KOPT-K1 (cell line): Measurements from ENCODE around the gene EFNA2.

ENCODE experiments used
- H3K27ac ChIP-seq: fragments of 200-600 bp; sonication (generic); 2 replicates; pipeline ENCODE4 v1.5.1; 2016; ENCODE audit warnings: antibody characterized with exemption, mild to moderate bottlenecking, low read depth, low read length; ENCODE audit not compliant: poor library complexity, severe bottlenecking
- H3K36me3 ChIP-seq: fragments of 200-600 bp; sonication (generic); 2 replicates; pipeline ENCODE4 v1.5.1; 2017; ENCODE audit warnings: antibody characterized with exemption, mild to moderate bottlenecking, low read length, moderate library complexity; ENCODE audit not compliant: insufficient read depth
- H3K9me3 ChIP-seq: fragments of 200-600 bp; sonication (generic); 2 replicates; pipeline ENCODE4 v1.5.1; 2017; ENCODE audit warnings: antibody characterized with exemption, low read length, mild to moderate bottlenecking; ENCODE audit not compliant: insufficient read depth, poor library complexity, severe bottlenecking

Gene EFNA2

GRCh38 chr19:1290196-1290702 lies 4.6 kb downstream of the EFNA2 start:
- H3K36me3 ChIP-seq = no peaks in the 10 kb centered on the region
- no peaks in the 10 kb centered on the region for H3K9me3 ChIP-seq
- H3K27ac ChIP-seq = no peak overlapping the region

DNA sequence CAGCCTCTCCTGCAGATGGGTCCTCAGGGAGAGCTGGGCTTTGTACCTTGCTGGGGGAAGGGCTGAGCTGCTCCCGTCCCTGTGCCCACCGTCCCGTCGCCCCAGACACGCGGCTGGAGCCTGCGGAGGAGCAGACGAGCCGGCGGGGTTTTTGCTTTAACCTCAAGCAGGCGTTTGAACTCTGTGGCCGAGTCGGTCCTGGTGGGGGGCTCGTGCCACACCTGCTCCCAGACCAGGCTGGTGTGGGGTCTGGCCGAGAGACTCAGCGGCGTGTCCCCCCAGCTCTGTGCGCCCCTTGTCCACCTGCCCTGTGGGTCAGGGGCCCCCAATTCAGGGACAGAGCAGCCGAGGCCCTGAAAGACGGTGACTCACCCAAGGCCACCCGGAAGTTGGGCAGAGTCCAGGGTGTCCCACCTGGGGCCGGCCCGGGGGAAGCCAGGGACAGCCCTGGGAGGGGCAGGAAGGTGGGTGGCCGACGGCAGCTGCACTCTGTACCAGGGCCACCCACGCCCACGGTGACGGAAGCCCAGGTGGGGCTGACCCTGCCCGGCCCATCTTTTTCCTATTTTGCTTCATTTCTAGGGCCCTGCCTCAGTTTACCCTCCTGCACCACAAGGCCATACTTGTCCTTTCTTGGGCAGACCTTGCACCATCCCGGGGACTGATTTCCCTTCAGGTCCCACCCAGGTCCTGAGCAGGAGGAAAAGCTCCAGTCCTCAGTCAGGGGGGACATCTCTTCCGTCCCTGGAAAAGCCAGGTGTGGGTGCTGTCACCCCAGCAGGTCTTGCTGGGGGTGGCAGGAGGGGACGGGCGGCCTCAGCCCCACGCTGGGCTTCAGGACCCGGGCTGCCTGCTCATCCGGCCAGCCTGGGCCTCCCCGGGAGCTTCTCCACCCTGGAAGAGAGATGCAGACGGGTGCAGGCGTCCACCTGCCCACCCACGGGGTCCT lies 5.3 kb downstream of the EFNA2 start:
- Histone ChIP-seq H3K36me3 (no peaks in the 10 kb centered on the region), H3K27ac (no peak overlapping the region), H3K9me3 (no peaks in the 10 kb centered on the region)

DNA sequence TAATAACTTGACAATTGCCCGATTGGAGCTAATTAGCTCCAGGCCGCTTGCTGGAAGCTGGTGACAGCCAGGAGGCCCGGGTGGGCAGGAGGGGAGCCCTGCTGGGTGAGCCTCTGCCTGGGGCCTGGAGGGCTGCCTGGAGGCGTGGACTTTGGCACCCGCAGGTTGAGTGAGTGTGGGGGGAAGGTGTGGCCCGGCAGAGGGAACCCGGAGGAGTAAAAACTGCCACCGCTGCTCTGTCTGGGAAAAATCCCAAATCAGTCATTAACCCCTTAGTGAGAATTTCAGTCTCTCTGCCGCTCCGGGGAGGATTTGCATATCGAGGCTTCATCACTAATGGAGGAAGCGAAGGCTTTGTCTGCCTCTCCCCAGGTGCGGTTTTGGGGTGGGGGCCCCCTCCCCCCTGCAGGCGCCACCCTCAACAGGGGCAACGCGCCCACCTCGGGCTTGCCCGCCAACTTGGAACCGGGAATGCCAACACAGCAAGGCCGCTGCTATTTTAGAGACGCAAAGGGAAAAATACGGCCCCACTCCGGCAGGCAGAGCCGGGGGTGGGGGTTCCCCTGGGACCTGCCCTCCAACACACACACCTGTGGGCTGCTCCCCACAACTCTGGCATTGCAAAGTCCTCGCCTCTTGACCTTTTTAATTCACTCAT lies 6.2 kb downstream of the EFNA2 start:
- Histone ChIP-seq H3K9me3 (no peaks in the 10 kb centered on the region), H3K36me3 (no peaks in the 10 kb centered on the region), H3K27ac (no peak overlapping the region)

GRCh38 chr19:1292419-1293151 lies 6.9 kb downstream of the EFNA2 start:
- H3K27ac ChIP-seq = no peak overlapping the region
- H3K9me3 ChIP-seq = no peaks in the 10 kb centered on the region
- no peaks in the 10 kb centered on the region for H3K36me3 ChIP-seq

DNA sequence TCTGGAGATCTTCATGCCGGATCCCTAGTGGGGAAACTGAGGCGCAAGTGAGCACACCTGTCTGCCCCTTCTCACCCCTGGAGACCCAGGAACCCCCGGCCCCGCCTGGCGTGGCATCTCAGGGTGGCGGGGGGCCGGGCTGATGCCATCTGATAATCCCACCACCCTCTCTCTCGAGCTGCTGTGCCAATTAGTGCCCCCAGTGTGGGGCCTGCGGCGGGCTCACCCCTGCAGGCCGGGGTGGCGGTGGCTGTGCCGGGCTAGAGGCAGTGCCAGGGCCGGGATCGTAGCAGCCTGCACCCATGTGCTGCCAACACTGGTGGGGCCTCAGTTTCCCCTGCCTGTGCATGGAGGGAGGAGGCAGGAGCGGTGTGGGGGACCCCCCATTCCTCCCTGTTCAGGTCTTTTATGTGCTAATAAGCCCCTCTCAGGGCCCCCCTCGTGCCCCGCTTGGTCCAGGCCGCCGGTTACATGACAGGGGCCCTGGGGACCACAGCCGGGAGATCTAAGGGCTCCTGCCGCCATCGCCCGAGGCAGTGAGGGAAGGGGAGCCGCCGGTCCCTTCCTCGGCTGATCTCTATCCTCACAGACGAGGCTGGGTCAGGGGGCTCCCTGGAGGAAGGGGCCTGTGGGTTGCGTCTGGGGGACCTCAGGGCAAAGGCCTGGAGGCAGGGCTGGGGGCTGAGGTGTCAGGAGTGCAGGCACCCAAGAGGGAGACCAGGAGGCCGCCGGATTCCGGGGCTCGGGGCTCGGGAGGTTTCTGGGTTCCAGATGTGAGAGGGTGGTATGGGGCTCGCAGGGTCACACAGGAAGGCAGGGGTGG lies 8.3 kb downstream of the EFNA2 start:
- H3K36me3 ChIP-seq = no peaks in the 10 kb centered on the region
- H3K27ac ChIP-seq = no peak overlapping the region
- no peaks in the 10 kb centered on the region for H3K9me3 ChIP-seq

DNA sequence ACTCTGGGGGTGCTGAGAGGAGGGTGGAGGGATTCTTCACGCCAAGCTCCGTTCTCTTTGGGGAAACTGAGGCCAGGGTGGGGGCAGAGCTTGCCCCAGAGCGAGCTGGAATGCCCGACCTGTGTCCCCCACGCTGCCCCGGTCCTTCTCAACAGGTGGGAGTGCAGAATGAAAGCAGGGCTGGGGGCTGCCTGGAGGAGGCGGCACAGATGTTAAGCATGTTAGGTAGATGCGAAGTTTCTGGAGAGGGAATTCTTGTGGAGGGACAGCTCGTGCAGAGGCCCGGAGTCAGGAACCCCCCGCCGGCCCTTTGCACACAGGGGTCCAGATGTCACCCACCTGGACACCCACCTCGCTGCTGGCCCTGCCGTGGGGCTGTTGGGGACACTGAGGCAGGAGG lies 9.0 kb downstream of the EFNA2 start:
- Histone ChIP-seq H3K27ac (no peak overlapping the region), H3K36me3 (no peaks in the 10 kb centered on the region), H3K9me3 (no peaks in the 10 kb centered on the region)

GRCh38 chr19:1295169-1296012 lies 9.7 kb downstream of the EFNA2 start:
- H3K36me3 ChIP-seq = no peaks in the 10 kb centered on the region
- no peaks in the 10 kb centered on the region for H3K9me3 ChIP-seq
- no peak overlapping the region for H3K27ac ChIP-seq

GRCh38 chr19:1296078-1296477 lies 10.4 kb downstream of the EFNA2 start:
- no peak overlapping the region for H3K27ac ChIP-seq
- H3K9me3 ChIP-seq = no peaks in the 10 kb centered on the region
- H3K36me3 ChIP-seq = no peaks in the 10 kb centered on the region

- Histone ChIP-seq H3K9me3 (no peaks in the 10 kb centered on the region), H3K27ac (no peak overlapping the region)
Observed at GRCh38 chr19:1296575-1297271, 11.1 kb downstream of the EFNA2 start.

DNA sequence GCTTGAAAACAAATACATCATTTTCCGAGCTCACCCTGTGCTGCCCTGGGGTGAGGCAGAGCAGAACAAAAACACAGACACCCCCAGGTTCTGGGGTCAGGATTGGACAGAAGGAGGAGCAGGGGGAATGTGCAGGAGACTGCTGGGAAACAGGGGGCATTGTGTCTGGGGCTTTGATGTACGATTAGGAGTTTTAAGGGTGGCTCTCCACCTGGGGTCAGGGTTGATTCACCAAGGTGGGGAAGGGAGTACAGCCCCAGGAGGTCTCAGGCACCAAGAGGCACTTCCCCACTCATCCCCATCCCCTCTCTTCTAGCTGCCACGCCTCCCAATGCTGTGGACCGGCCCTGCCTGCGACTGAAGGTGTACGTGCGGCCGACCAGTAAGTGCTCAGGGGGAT lies 12.6 kb downstream of the EFNA2 start:
- no peaks in the 10 kb centered on the region for H3K36me3 ChIP-seq
- H3K9me3 ChIP-seq = no peaks in the 10 kb centered on the region
- no peak overlapping the region for H3K27ac ChIP-seq

More at GRCh38 chr19:1296575-1297271, 11.1 kb downstream of the EFNA2 start:
- no peaks in the 10 kb centered on the region for H3K36me3 ChIP-seq

DNA sequence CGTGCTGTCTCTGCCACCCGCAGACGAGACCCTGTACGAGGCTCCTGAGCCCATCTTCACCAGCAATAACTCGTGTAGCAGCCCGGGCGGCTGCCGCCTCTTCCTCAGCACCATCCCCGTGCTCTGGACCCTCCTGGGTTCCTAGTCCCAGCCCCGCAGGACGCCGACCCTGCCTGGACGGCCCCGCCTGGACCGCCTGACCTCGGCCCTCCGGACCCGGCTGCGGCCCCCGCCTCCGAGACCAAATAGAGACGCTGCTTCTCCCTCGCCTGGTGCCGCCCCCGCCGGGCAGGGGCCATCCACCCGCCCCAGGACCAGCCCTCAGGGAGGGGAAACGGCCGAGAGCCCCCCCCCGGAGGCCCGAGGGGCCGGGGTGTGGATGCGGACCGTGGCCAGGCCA lies 14.1 kb downstream of the EFNA2 start:
- no peaks in the 10 kb centered on the region for H3K36me3 ChIP-seq
- H3K9me3 ChIP-seq = no peaks in the 10 kb centered on the region
- no peak overlapping the region for H3K27ac ChIP-seq

DNA sequence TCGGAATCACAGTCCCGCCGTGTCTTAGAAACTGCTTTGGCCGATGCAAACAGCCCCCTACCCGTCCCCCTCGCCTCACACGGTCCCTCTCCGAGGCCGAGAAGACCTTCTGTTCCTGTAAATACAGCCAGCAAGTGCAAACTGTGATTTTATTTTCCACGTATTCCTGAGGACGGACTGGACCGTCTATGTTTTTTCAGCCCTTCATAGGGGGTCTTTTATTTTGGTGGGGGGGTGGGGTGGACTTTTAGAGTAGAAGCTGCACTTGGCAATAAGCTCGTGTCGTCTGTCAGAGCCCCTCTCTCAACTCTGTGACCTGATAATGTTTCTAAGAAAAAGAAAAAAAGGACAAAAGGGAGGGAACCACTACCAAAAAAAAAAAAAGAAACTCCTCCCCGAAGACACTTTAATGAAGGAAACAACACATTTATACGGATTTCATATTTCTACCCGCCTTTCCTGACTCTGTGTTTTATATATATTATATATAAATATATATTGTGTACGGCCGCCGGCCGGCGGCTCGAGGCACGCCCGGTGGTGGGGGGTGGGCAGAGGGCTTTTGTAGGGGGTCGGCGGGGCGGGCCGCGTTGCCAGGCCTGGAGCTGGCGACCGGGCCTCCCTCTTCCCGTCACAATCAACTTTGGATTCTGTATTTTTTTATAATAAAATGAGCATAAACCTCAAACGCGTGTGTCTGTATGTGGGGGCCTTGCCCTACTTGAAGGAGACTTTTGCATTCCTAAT lies 15.2 kb downstream of the EFNA2 start:
- Histone ChIP-seq H3K36me3 (no peaks in the 10 kb centered on the region), H3K27ac (no peak overlapping the region), H3K9me3 (no peaks in the 10 kb centered on the region)
